Gastrocnemius medialis (tissue), 4 donors: Measurements from ENCODE around the gene C1QTNF6. TPM values are rescaled to one million over a fixed set of nuclear protein-coding genes. Genes with fewer than 3 reads are reported as not detected.

ENCODE experiments used
- ATAC-seq, 2 donors: fragments of 150-250 bp; one replicate each; pipeline ENCODE4 v1.9.1; 2016
- DNase-seq, 2 donors: peaks; one replicate each; pipeline ENCODE4 v3.0.0-alpha.2; 2019
- H3K27ac ChIP-seq, 4 donors: fragments of 200-600 bp; sonication (generic); 1 replicate in 1 of 4; 2 replicates in 3 of 4; pipeline ENCODE4 v1.5.1; 2016 to 2018; ENCODE audit warnings: mild to moderate bottlenecking in 2 of 4, moderate library complexity in 1 of 4
- H3K27me3 ChIP-seq, 3 donors: fragments of 200-600 bp; sonication (generic) in 2 of 3; 1 replicate in 1 of 3; 2 replicates in 2 of 3; pipeline versions ENCODE4 v1.5.1 to v1.6.0; 2016 to 2019; ENCODE audit warnings: mild to moderate bottlenecking in 1 of 3, moderate library complexity in 1 of 3
- H3K36me3 ChIP-seq, 2 donors: fragments of 200-600 bp; sonication (generic) in 1 of 2; one replicate each; pipeline ENCODE4 v1.5.1; 2017 to 2018
- H3K4me1 ChIP-seq, 2 donors: fragments of 200-600 bp; sonication (generic) in 1 of 2; one replicate each; pipeline ENCODE4 v1.5.1; 2016 to 2017; ENCODE audit warnings: mild to moderate bottlenecking in 2 of 2
- H3K4me3 ChIP-seq, 4 donors: fragments of 200-600 bp; sonication (generic) in 3 of 4; 1 replicate in 1 of 4; 2 replicates in 3 of 4; pipeline ENCODE4 v1.5.1; 2016 to 2019; ENCODE audit warnings: mild to moderate bottlenecking in 2 of 4
- H3K9me3 ChIP-seq, 3 donors: fragments of 200-600 bp; sonication (generic) in 2 of 3; 1 replicate in 1 of 3; 2 replicates in 2 of 3; pipeline ENCODE4 v1.5.1; 2016 to 2019
- POLR2A ChIP-seq, 2 donors: fragments of 450-650 bp; IDR thresholded peaks; one replicate each; pipeline ENCODE4 v1.6.1; 2017; ENCODE audit warnings: antibody characterized with exemption in 2 of 2, mild to moderate bottlenecking in 2 of 2, moderate library complexity in 2 of 2
- in situ Hi-C, 4 donors: fragments of 200-750 bp; cut with MboI; loops; one replicate each; pipeline versions ENCODE4 v1.15.0 to v1.8.0; 2017; ENCODE audit warnings: low sequenced_read_pairs in 4 of 4
- intact Hi-C: fragments of 100-400 bp; cut with DNase I; formaldehyde crosslinking; loops from one replicate; pipeline ENCODE4 v1.15.1; 2023; ENCODE audit warnings: low total_unique reads
- total RNA-seq, 4 donors: library from RNA; depleted of rRNA; stranded (reverse); fragments of >200 nt; gene quantifications; one replicate each; pipeline versions ENCODE4 v1.1.0 to v1.2.3, GENCODE V29; 2016
- TF ChIP-seq, protein P1 (sequence below), 5 experiments: fragments of 450-650 bp in 3 of 5; fragments of 200-600 bp in 2 of 5; sonication (generic) in 2 of 5; IDR thresholded peaks in 4 of 5; conservative IDR thresholded peaks in 1 of 5; 1 replicate in 4 of 5; 2 replicates in 1 of 5; pipeline ENCODE4 v1.5.1; 2016 to 2019; ENCODE audit warnings: antibody characterized with exemption in 5 of 5, mild to moderate bottlenecking in 3 of 5, moderate library complexity in 3 of 5

Gene C1QTNF6
- total RNA-seq, 4 donors from 2014 or later, result 0.46 to 1.00 (median 0.84) TPM

GRCh38 chr22:37225481-37225880 is 37.4 kb upstream of the C1QTNF6 start:
- DNase-seq (no peak), ATAC-seq (no peak)
- TF ChIP-seq, protein P1, sequence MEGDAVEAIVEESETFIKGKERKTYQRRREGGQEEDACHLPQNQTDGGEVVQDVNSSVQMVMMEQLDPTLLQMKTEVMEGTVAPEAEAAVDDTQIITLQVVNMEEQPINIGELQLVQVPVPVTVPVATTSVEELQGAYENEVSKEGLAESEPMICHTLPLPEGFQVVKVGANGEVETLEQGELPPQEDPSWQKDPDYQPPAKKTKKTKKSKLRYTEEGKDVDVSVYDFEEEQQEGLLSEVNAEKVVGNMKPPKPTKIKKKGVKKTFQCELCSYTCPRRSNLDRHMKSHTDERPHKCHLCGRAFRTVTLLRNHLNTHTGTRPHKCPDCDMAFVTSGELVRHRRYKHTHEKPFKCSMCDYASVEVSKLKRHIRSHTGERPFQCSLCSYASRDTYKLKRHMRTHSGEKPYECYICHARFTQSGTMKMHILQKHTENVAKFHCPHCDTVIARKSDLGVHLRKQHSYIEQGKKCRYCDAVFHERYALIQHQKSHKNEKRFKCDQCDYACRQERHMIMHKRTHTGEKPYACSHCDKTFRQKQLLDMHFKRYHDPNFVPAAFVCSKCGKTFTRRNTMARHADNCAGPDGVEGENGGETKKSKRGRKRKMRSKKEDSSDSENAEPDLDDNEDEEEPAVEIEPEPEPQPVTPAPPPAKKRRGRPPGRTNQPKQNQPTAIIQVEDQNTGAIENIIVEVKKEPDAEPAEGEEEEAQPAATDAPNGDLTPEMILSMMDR (IDR thresholded peaks at IDR 0.05 in 4 of 5, conservative IDR thresholded peaks at IDR 0.05 in 1 of 5), result no peak
- TF ChIP-seq POLR2A (IDR thresholded peaks at IDR 0.05), result no peak
- Histone ChIP-seq H3K27me3 (peaks cover 0 to 17% (median 0%) of the 10 kb centered on the region in 3 donors), H3K4me3 (no peak overlapping the region), H3K36me3 (no peaks in the 10 kb centered on the region), H3K4me1 (no peaks in the 10 kb centered on the region), H3K27ac (no peak overlapping the region), H3K9me3 (no peaks in the 10 kb centered on the region)
- in situ Hi-C loops, result no loop called here
- intact Hi-C loops, result no loop called here

- H3K36me3 ChIP-seq, result no peaks in the 10 kb centered on the region
- H3K4me1 ChIP-seq, result no peaks in the 10 kb centered on the region
- H3K4me3 ChIP-seq, result no peak overlapping the region
- H3K27me3 ChIP-seq, result peaks cover 0 to 20% (median 0%) of the 10 kb centered on the region in 3 donors
- no peak overlapping the region for H3K27ac ChIP-seq
- DNase-seq (no peak), ATAC-seq (no peak)
- in situ Hi-C loops (loop anchor here in 1 of 4 donors (25.0 kb wide), 1 partner anchor 138 kb away; no protein-coding TSS in a partner anchor), intact Hi-C loops (no loop called here)
- TF ChIP-seq, protein P1 (IDR thresholded peaks at IDR 0.05 in 4 of 5, conservative IDR thresholded peaks at IDR 0.05 in 1 of 5), result no peak
- TF ChIP-seq POLR2A (IDR thresholded peaks at IDR 0.05), result no peak
- no peaks in the 10 kb centered on the region for H3K9me3 ChIP-seq
These were observed 36.8 kb upstream of the C1QTNF6 start for GRCh38 chr22:37224757-37225420.

DNA sequence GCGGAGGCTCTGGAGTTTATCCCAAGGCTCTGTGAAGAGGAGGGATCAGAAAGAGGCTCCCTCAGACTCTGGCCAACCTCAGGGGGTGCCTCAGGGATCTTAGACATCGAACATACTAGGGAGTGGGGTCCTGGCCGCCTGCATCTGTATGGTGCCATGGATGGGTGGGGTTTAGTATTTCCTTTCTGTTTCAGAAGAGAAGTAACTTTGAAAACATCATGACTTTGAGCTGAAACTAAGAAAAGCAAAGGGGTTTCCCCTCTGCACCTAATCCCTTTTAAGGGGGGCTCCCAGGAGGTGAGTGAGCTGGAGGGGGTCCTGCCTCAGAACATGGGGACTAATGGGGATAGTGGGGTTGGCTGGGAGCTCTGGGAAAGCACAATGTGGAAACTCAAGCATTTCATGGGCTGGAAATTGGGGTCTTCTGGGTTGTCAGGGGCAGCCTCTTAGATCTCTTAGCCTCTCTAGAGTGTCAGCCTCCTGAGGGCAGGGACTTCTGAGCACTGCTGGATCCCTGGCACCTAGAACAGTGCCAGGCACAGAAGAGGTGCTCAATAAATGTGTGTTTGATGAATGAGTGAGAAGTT is 36.0 kb upstream of the C1QTNF6 start:
- Histone ChIP-seq H3K9me3 (no peaks in the 10 kb centered on the region), H3K4me3 (no peak overlapping the region), H3K4me1 (no peaks in the 10 kb centered on the region), H3K27me3 (peaks cover 0 to 23% (median 0%) of the 10 kb centered on the region in 3 donors), H3K36me3 (no peaks in the 10 kb centered on the region), H3K27ac (no peak overlapping the region)
- in situ Hi-C loops (loop anchor here in 1 of 4 donors (25.0 kb wide), 1 partner anchor 137 kb away; no protein-coding TSS in a partner anchor), intact Hi-C loops (no loop called here)
- DNase-seq (no peak), ATAC-seq (no peak)
- TF ChIP-seq, protein P1 (IDR thresholded peaks at IDR 0.05 in 4 of 5, conservative IDR thresholded peaks at IDR 0.05 in 1 of 5), result no peak
- TF ChIP-seq POLR2A (IDR thresholded peaks at IDR 0.05), result no peak

- no peak for TF ChIP-seq POLR2A (IDR thresholded peaks at IDR 0.05)
- TF ChIP-seq, protein P1 (IDR thresholded peaks at IDR 0.05 in 4 of 5, conservative IDR thresholded peaks at IDR 0.05 in 1 of 5), result no peak
- Histone ChIP-seq H3K36me3 (no peaks in the 10 kb centered on the region), H3K9me3 (no peaks in the 10 kb centered on the region), H3K4me1 (no peaks in the 10 kb centered on the region), H3K27ac (no peak overlapping the region), H3K27me3 (peaks cover 0 to 16% (median 0%) of the 10 kb centered on the region in 3 donors), H3K4me3 (no peak overlapping the region)
- ATAC-seq (no peak), DNase-seq (no peak)
- intact Hi-C loops (no loop called here), in situ Hi-C loops (loop anchor here in 1 of 4 donors (25.0 kb wide), 1 partner anchor 135 kb away; no protein-coding TSS in a partner anchor)
These were observed 34.5 kb upstream of the C1QTNF6 start for GRCh38 chr22:37222440-37222971.
